OCI-LY7 (cell line): ENCODE measurements around the gene MLPH. TPM values are rescaled to one million over a fixed set of nuclear protein-coding genes. Genes with fewer than 3 reads are reported as not detected.

Experiments
- BruUV-seq: library from RNA; stranded (reverse); fragments of 400-500 nt; replicated peaks from 2 replicates; lab custom pipeline; 2021; lab: Mats Ljungman, UMichigan
- CTCF ChIA-PET: fragments of 300-600 bp; sonication (Branson Sonifier 250); formaldehyde crosslinking; loops from one replicate; lab custom pipeline; 2022; ENCODE audit warnings: antibody characterized with exemption; ENCODE audit not compliant: unreplicated experiment; lab: Charles Lee
- POLR2A ChIA-PET: fragments of 300-600 bp; sonication (Branson Sonifier 250); formaldehyde crosslinking; loops from one replicate; lab custom pipeline; 2022; ENCODE audit warnings: antibody characterized with exemption; lab: Charles Lee
- DNase-seq: peaks from one replicate; pipeline ENCODE4 v3.0.0-alpha.2; 2015; ENCODE audit warnings: low spot score
- H2AFZ ChIP-seq: fragments of 200-600 bp; sonication (generic), shearing (Covaris generic); 2 replicates; pipeline ENCODE4 v1.6.1; 2014; ENCODE audit warnings: mild to moderate bottlenecking, antibody characterized with exemption, low read length, moderate library complexity
- H3K27ac ChIP-seq: fragments of 200-600 bp; sonication (generic); 2 replicates; pipeline ENCODE4 v1.5.1; 2014; ENCODE audit warnings: mixed run types, low read depth, mild to moderate bottlenecking, moderate library complexity, low read length, inconsistent platforms; ENCODE audit not compliant: poor library complexity, severe bottlenecking
- H3K36me3 ChIP-seq: fragments of 200-600 bp; sonication (generic); 2 replicates; pipeline ENCODE4 v1.6.1; 2014; ENCODE audit warnings: mild to moderate bottlenecking, antibody characterized with exemption, low read length, moderate library complexity, mixed read lengths; ENCODE audit not compliant: insufficient read depth
- H3K4me1 ChIP-seq: fragments of 200-600 bp; sonication (generic); 2 replicates; pipeline ENCODE4 v1.5.1; 2014; ENCODE audit warnings: mild to moderate bottlenecking, low read length; ENCODE audit not compliant: insufficient read depth, poor library complexity, severe bottlenecking
- H3K4me2 ChIP-seq: fragments of 200-600 bp; sonication (generic); 2 replicates; pipeline ENCODE4 v1.6.1; 2014; ENCODE audit warnings: mild to moderate bottlenecking, low read length
- H3K4me3 ChIP-seq: fragments of 200-600 bp; sonication (generic); 2 replicates; pipeline ENCODE4 v1.5.1; 2014; ENCODE audit warnings: mild to moderate bottlenecking, low read depth, low read length; ENCODE audit not compliant: poor library complexity, severe bottlenecking
- H3K79me2 ChIP-seq: fragments of 200-600 bp; sonication (generic); 2 replicates; pipeline ENCODE4 v1.6.1; 2016; ENCODE audit warnings: low read depth, mild to moderate bottlenecking, low read length, moderate library complexity, mixed read lengths; ENCODE audit not compliant: insufficient read depth
- H3K9me2 ChIP-seq: fragments of 200-600 bp; sonication (generic); 2 replicates; pipeline ENCODE4 v1.6.1; 2016; ENCODE audit warnings: mild to moderate bottlenecking, low read length, mixed read lengths; ENCODE audit not compliant: insufficient read depth
- H3K9me3 ChIP-seq: fragments of 200-600 bp; sonication (generic); 2 replicates; pipeline ENCODE4 v1.6.1; 2014; ENCODE audit warnings: mild to moderate bottlenecking, mixed run types, low read length, mixed read lengths
- H4K20me1 ChIP-seq: fragments of 200-600 bp; sonication (generic); 2 replicates; pipeline ENCODE4 v1.6.1; 2014; ENCODE audit warnings: mild to moderate bottlenecking, antibody characterized with exemption, low read length, moderate library complexity, mixed read lengths; ENCODE audit not compliant: insufficient read depth
- EZH2phosphoT487 ChIP-seq: fragments of 200-600 bp; sonication (generic); IDR thresholded peaks from 2 replicates; pipeline ENCODE4 v1.6.1; 2018; ENCODE audit warnings: low read depth, borderline replicate concordance, mild to moderate bottlenecking, mixed run types, antibody characterized with exemption, low read length, moderate library complexity, mixed read lengths
- intact Hi-C: fragments of 100-400 bp; cut with micrococcal nuclease; formaldehyde crosslinking; loops from one replicate; pipeline ENCODE4 v1.10.0; 2022; ENCODE audit not compliant: unreplicated experiment
- total RNA-seq, 2 experiments: library from RNA; depleted of rRNA in 1 of 2; stranded (reverse); fragments of >200 nt in 1 of 2; shearing (Covaris generic) in 1 of 2; gene quantifications; 2 replicates each; pipeline ENCODE4 v1.2.3, GENCODE V29; 2014 to 2022
- TF ChIP-seq, protein P1 (sequence below): fragments of 200-600 bp; sonication (generic); conservative IDR thresholded peaks from 2 replicates; pipeline ENCODE4 v1.5.1; 2014; ENCODE audit warnings: mild to moderate bottlenecking, antibody characterized with exemption, low read length, moderate library complexity, mixed read lengths

Gene MLPH
- total RNA-seq, 2 experiments from 2014 or later = not detected

DNA sequence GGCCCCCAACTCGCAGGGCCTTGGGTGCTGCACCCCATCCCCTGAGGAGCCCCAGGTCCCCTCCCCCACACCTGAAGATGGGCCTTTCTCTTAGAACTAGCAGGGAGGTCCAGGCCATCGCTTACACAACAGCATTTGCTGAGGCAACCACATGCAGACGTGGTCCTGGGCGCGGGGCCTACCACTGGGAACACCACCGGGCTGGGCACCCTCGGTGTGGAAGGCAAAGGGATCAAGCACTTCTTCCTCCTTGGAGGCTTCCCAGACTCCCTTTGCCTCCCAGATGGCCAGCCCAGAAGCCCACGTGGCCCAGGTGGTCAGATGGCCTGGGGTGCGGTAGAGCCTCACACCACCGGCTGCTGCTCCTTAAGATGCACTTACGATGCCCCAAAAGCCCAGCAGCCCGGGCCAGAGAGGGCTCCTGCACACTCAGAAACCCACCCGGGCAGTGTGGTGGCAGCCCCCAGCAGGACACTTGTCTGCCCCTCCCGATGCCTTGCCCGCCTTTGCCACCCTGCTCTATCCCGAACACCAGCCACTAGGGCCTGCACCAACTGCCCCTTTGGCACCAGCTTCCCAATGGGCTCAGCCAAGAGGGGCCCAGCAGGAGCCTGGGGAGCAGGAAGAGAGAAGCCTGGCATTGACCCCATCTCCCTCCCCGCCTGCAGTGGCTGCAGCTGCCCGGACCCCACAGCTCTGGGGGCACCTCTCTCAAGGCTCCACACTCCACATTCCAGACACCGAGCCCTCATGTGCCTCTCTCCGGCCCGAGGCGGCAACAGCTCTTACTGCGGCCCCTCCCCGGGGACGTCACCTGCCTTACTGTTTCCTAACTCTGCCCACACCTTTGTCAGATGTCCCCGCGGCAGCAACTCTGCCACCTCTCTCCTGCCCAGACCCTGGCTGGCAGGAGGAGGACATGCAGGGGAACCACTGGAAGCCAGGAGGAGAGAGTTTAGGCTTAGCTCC is 13.9 kb upstream of the MLPH start:
- Histone ChIP-seq H3K9me3 (no peaks in the 10 kb centered on the region), H3K36me3 (no peaks in the 10 kb centered on the region), H3K27ac (no peak overlapping the region), H3K4me2 (no peak overlapping the region), H3K79me2 (no peaks in the 10 kb centered on the region), H3K9me2 (no peaks in the 10 kb centered on the region), H3K4me3 (no peak overlapping the region), H4K20me1 (no peaks in the 10 kb centered on the region), H2AFZ (no peak overlapping the region), H3K4me1 (peaks cover 10% of the 10 kb centered on the region)
- no TSS peak for BruUV-seq
- TF ChIP-seq, protein P1, sequence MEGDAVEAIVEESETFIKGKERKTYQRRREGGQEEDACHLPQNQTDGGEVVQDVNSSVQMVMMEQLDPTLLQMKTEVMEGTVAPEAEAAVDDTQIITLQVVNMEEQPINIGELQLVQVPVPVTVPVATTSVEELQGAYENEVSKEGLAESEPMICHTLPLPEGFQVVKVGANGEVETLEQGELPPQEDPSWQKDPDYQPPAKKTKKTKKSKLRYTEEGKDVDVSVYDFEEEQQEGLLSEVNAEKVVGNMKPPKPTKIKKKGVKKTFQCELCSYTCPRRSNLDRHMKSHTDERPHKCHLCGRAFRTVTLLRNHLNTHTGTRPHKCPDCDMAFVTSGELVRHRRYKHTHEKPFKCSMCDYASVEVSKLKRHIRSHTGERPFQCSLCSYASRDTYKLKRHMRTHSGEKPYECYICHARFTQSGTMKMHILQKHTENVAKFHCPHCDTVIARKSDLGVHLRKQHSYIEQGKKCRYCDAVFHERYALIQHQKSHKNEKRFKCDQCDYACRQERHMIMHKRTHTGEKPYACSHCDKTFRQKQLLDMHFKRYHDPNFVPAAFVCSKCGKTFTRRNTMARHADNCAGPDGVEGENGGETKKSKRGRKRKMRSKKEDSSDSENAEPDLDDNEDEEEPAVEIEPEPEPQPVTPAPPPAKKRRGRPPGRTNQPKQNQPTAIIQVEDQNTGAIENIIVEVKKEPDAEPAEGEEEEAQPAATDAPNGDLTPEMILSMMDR = no peak
- no peak for TF ChIP-seq EZH2phosphoT487
- no peak for DNase-seq
- CTCF ChIA-PET = no interaction called here
- intact Hi-C loops = no loop called here
- POLR2A ChIA-PET = no interaction called here

DNA sequence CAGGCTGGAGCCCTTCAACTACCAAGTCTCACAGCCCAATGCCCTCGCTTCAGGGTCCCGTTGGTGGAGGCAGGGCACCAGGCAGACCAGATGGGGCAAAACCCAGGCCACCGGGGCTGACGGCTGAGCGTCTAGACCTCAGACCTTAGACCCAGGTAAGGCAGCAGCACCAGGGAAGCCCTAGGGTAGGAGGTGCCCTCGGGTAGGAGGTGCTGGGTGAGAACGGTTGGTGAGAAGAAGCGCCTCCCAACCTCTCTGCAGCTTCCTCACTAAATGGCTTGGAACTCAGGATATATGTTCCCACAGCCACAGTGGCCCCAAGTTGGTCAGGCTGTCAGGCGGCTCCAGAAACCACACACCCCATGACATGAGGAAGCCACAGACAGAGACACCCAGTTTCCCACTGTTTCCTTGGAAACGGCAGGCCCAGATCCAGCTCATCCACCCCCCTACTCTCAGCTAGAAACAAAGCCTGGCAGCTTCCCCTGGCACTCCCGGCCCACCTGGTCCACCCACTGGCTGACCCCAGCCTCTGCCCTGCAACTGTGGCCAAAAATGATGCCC is 13.1 kb upstream of the MLPH start:
- intact Hi-C loops = no loop called here
- Histone ChIP-seq H2AFZ (no peak overlapping the region), H3K36me3 (no peaks in the 10 kb centered on the region), H3K79me2 (no peaks in the 10 kb centered on the region), H4K20me1 (no peaks in the 10 kb centered on the region), H3K4me3 (no peak overlapping the region), H3K4me1 (peaks cover 10% of the 10 kb centered on the region), H3K4me2 (no peak overlapping the region), H3K9me3 (no peaks in the 10 kb centered on the region), H3K9me2 (no peaks in the 10 kb centered on the region), H3K27ac (no peak overlapping the region)
- ChIA-PET POLR2A (interaction anchor here (1.6 kb wide), 1 partner anchor 388 kb away, joined by 3 read pairs; the partner anchor contains the start of gene COPS8), CTCF (no interaction called here)
- no peak for DNase-seq
- no peak for TF ChIP-seq EZH2phosphoT487
- TF ChIP-seq, protein P1 = no peak
- BruUV-seq = no TSS peak
